Calu3 (cell line): ENCODE data around the gene ID1. TPM values are rescaled to one million over a fixed set of nuclear protein-coding genes. Genes with fewer than 3 reads are reported as not detected.
A peak's percentile ranks its signal among the peaks of the same experiment; 100 is the strongest.
"Not testable (repeated sequence)": the region's sequence is repeated elsewhere in the genome, so short reads cannot be mapped to it uniquely, and the experiment has no call there.

Source experiments
- BruUV-seq: library from RNA; stranded (reverse); fragments of 400-500 nt; replicated peaks from 2 replicates; lab custom pipeline; 2021; lab: Mats Ljungman, UMichigan
- CTCF ChIA-PET: fragments of 300-600 bp; sonication (Branson Sonifier 250); formaldehyde crosslinking; loops from one replicate; lab custom pipeline; 2022; ENCODE audit warnings: antibody characterized with exemption; lab: Charles Lee
- DNase-seq: peaks from one replicate; pipeline ENCODE4 v3.0.0; 2022
- H3K27ac Mint-ChIP-seq: one replicate; pipeline ENCODE4 v1.8.0; 2022; ENCODE audit warnings: mixed read lengths; ENCODE audit not compliant: unreplicated experiment
- H3K27me3 Mint-ChIP-seq: one replicate; pipeline ENCODE4 v1.8.0; 2022; ENCODE audit warnings: mixed read lengths; ENCODE audit not compliant: unreplicated experiment
- H3K36me3 Mint-ChIP-seq: one replicate; pipeline ENCODE4 v1.8.0; 2022; ENCODE audit warnings: mild to moderate bottlenecking, moderate library complexity, mixed read lengths; ENCODE audit not compliant: insufficient read depth, unreplicated experiment
- H3K4me1 Mint-ChIP-seq: one replicate; pipeline ENCODE4 v1.8.0; 2022; ENCODE audit warnings: mild to moderate bottlenecking, low read depth, mixed read lengths; ENCODE audit not compliant: unreplicated experiment
- H3K4me3 Mint-ChIP-seq: one replicate; pipeline ENCODE4 v1.8.0; 2022; ENCODE audit warnings: mild to moderate bottlenecking, low read depth, moderate library complexity, mixed read lengths; ENCODE audit not compliant: unreplicated experiment
- H3K9me3 Mint-ChIP-seq: one replicate; pipeline ENCODE4 v1.8.0; 2022; ENCODE audit warnings: low read depth, mixed read lengths; ENCODE audit not compliant: unreplicated experiment
- CTCF ChIP-seq: fragments of 200-600 bp; IDR thresholded peaks from one replicate; pipeline ENCODE4 v1.8.0; 2022; ENCODE audit warnings: antibody characterized with exemption; ENCODE audit not compliant: unreplicated experiment
- intact Hi-C: fragments of 100-400 bp; cut with micrococcal nuclease; formaldehyde crosslinking; loops from one replicate; pipeline ENCODE4 v1.10.0; 2022; ENCODE audit not compliant: unreplicated experiment
- total RNA-seq: library from RNA; stranded (reverse); gene quantifications from 2 replicates; pipeline ENCODE4 v1.2.3, GENCODE V29; 2022

The ID1 gene
- total RNA-seq, 1 experiment from 2014 or later: 347 TPM

DNA sequence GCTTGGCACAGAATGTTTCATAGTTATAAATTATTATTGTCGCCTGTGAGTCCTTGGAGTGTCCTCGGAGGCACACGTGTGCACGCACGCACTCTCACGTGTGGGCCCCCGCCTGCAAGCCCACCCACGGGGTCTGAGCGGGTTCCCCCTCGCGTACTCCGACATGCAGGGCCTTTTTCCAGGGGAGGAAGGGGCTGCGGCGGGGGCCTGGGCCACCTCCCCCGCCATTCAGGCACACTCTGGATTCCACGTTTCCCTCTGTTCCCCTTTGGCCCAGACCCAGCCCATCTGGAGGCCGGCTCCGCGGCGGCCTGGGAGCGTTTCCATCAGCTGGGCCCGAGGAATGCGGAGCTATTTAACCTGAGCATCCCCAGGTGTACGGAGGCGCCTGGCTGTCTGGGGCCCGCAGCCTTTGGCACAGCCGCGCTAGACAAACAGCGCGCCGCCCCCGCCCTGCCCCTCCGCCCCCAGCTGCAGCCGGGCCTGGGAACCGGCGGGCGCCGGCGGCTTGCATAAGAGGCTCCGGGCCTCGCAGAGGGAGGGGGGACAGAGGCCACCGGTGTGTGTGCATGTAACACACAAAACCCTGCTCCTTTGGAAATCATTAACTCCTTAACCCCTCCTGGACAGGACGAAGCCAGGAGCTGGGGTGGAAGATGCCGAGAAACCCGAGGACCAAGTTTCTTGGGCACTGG lies 3.3 kb downstream of the ID1 start:
- no peak for TF ChIP-seq CTCF
- H3K36me3 Mint-ChIP-seq: peaks cover 92% of the 10 kb centered on the region
- H3K27ac Mint-ChIP-seq: peak overlapping the region; percentile 96
- H3K27me3 Mint-ChIP-seq: peaks cover 11% of the 10 kb centered on the region
- peaks cover 40% of the 10 kb centered on the region for H3K4me1 Mint-ChIP-seq
- DNase-seq: peak; percentile 99
- CTCF ChIA-PET: interaction anchor here (0.6 to 7.9 kb wide), 5 partner anchors 12 to 150 kb away, joined by 3 to 1048 read pairs (median 7); no protein-coding TSS in a partner anchor
- no TSS peak for BruUV-seq
- intact Hi-C loops: loop anchor here (1.0 kb wide), 1 partner anchor 15 kb away; no protein-coding TSS in a partner anchor
- H3K4me3 Mint-ChIP-seq: peak overlapping the region; percentile 98
- H3K9me3 Mint-ChIP-seq: no peaks in the 10 kb centered on the region

GRCh38 chr20:31612271-31612640 lies 7.2 kb downstream of the ID1 start:
- not testable (repeated sequence) for DNase-seq

GRCh38 chr20:31615416-31615815 lies 10.3 kb downstream of the ID1 start:
- intact Hi-C loops: no loop called here
- no peaks in the 10 kb centered on the region for H3K27me3 Mint-ChIP-seq
- DNase-seq: no peak
- no peak overlapping the region for H3K4me3 Mint-ChIP-seq
- BruUV-seq: no TSS peak
- TF ChIP-seq CTCF: no peak
- peaks cover 25% of the 10 kb centered on the region for H3K36me3 Mint-ChIP-seq
- no peak overlapping the region for H3K27ac Mint-ChIP-seq
- CTCF ChIA-PET: no interaction called here
- H3K4me1 Mint-ChIP-seq: peaks cover 24% of the 10 kb centered on the region
- H3K9me3 Mint-ChIP-seq: no peaks in the 10 kb centered on the region

More at GRCh38 chr20:31612271-31612640, 7.2 kb downstream of the ID1 start:
- CTCF ChIA-PET: interaction anchor here (0.7 to 7.9 kb wide), 18 partner anchors 8 to 127 kb away, joined by 3 to 1048 read pairs (median 8); partner anchors contain the start of genes BCL2L1, ID1 and TPX2
- not testable (repeated sequence) for H3K9me3 Mint-ChIP-seq, H3K27me3 Mint-ChIP-seq, BruUV-seq
- H3K4me1 Mint-ChIP-seq: peaks cover 36% of the 10 kb centered on the region
- H3K4me3 Mint-ChIP-seq: peak overlapping the region; percentile 62
- H3K36me3 Mint-ChIP-seq: peaks cover 53% of the 10 kb centered on the region
- H3K27ac Mint-ChIP-seq: peak overlapping the region; percentile 91
- intact Hi-C loops: loop anchor here (1.0 to 5.0 kb wide), 2 partner anchors 52 to 150 kb away; no protein-coding TSS in a partner anchor

DNA sequence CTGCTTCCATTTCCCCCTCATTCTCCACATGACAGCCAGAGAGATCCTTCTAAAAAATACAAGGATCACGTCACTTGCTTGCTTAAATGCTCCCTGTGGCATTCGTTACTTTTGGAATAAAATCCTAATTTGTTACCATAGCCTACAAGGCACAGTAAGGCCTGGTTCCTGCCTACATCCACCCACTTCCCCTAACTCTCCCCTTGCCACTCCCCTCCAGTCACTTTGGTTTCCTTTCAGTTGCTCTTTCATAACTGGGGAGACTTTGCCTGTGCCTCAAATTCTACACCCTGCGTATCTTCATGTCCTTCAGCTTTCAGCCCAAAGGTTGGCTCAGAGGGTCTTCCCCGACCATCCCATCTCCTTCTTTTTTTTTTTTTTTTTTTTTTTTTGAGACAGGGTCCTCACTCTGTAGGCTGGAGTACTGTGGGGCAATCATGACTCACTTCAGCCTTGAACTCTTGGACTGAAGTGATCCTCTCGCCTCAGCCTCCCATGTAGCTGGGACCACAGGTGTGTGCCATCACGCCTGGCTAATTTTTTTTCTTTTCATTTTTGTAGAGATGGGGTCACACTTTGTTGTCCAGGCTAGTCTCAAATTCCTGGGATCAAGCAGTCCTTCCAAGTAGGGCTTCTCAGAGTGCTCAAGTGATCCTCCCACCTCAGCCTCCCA lies 12.5 kb downstream of the ID1 start:
- peaks cover 7% of the 10 kb centered on the region for H3K36me3 Mint-ChIP-seq
- no peak for TF ChIP-seq CTCF
- H3K9me3 Mint-ChIP-seq: no peaks in the 10 kb centered on the region
- H3K27ac Mint-ChIP-seq: no peak overlapping the region
- H3K4me3 Mint-ChIP-seq: no peak overlapping the region
- DNase-seq: no peak
- no peaks in the 10 kb centered on the region for H3K27me3 Mint-ChIP-seq
- intact Hi-C loops: no loop called here
- BruUV-seq: no TSS peak
- peaks cover 12% of the 10 kb centered on the region for H3K4me1 Mint-ChIP-seq
- CTCF ChIA-PET: interaction anchor here (0.6 to 1.5 kb wide), 2 partner anchors 57 to 278 kb away, joined by 3 read pairs; no protein-coding TSS in a partner anchor
